Right lobe of liver (tissue), 4 donors: ENCODE results near the gene CASP10.

Source experiments
- CTCF ChIP-seq, 4 donors: fragments of 200-600 bp in 3 of 4; fragments of 450-650 bp in 1 of 4; IDR thresholded peaks; one replicate each; pipeline versions ENCODE4 v1.5.1 to v1.8.0; 2016 to 2022; ENCODE audit warnings: antibody characterized with exemption in 4 of 4, mild to moderate bottlenecking in 2 of 4
- POLR2A ChIP-seq: fragments of 450-650 bp; IDR thresholded peaks from one replicate; pipeline ENCODE4 v1.6.1; 2017; ENCODE audit warnings: antibody characterized with exemption, mild to moderate bottlenecking
- donor health status: DM: no; HTN: no; CAD: no.
- donor health status: DM: no; HTN: no; CAD: no.
- donor health status: DM: no; HTN: yes; CAD: no.

GRCh38 chr2:201152999-201153815 lies 29.7 kb upstream of the CASP10 start:
- no peak for TF ChIP-seq CTCF (IDR thresholded peaks at IDR 0.05)
- no peak for TF ChIP-seq POLR2A
